Activated B cell treated with CpG ODN at 0.5 μM for 24 hours (primary cell): ENCODE data around the gene MICAL3. TPM values are rescaled to one million over a fixed set of nuclear protein-coding genes. Genes with fewer than 3 reads are reported as not detected.

ENCODE experiments used
- ATAC-seq: fragments of 200-7000 bp; cut with Tn5 transposase; one replicate; pipeline ENCODE4 v1.10.0; 2021; ENCODE audit warnings: low read depth, mild to moderate bottlenecking, moderate library complexity
- CTCF ChIA-PET: fragments of 350-600 bp; sonication (Branson Sonifier 250); formaldehyde crosslinking; loops from one replicate; lab custom pipeline; 2021; ENCODE audit warnings: antibody characterized with exemption; lab: Charles Lee
- POLR2A ChIA-PET: fragments of 350-600 bp; sonication (Branson Sonifier 250); formaldehyde crosslinking; loops from one replicate; lab custom pipeline; 2021; ENCODE audit warnings: antibody characterized with exemption; lab: Charles Lee
- DNase-seq: peaks from one replicate; pipeline ENCODE4 v3.0.0; 2022
- H3K27ac Mint-ChIP-seq: one replicate; pipeline ENCODE4 v1.8.0; 2020; ENCODE audit warnings: mixed read lengths
- H3K27me3 Mint-ChIP-seq: one replicate; pipeline ENCODE4 v1.8.0; 2021; ENCODE audit warnings: mixed read lengths
- H3K36me3 Mint-ChIP-seq: one replicate; pipeline ENCODE4 v1.8.0; 2021; ENCODE audit warnings: low read depth, mixed read lengths
- H3K4me1 Mint-ChIP-seq: one replicate; pipeline ENCODE4 v1.8.0; 2021; ENCODE audit warnings: mixed read lengths
- H3K4me3 Mint-ChIP-seq: one replicate; pipeline ENCODE4 v1.8.0; 2020; ENCODE audit warnings: mild to moderate bottlenecking, mixed read lengths
- H3K9me3 Mint-ChIP-seq: one replicate; pipeline ENCODE4 v1.8.0; 2020; ENCODE audit warnings: mixed read lengths
- intact Hi-C: fragments of 100-400 bp; cut with micrococcal nuclease; formaldehyde crosslinking; loops from one replicate; pipeline ENCODE4 v1.15.1; 2024
- total RNA-seq: library from RNA; stranded (reverse); gene quantifications from 2 replicates; pipeline ENCODE4 v1.2.3, GENCODE V29; 2022
- TF ChIP-seq, protein P1 (sequence below): fragments of 200-600 bp; IDR thresholded peaks from one replicate; pipeline ENCODE4 v1.8.0; 2022; ENCODE audit warnings: antibody characterized with exemption, mild to moderate bottlenecking

The MICAL3 gene
- total RNA-seq, 1 donor from 2014 or later = 257 TPM

GRCh38 chr22:17796695-17797094, 227.7 kb downstream of the MICAL3 start:
- ATAC-seq (no peak), DNase-seq (no peak)
- CTCF ChIA-PET = interaction anchor here (1.6 to 3.4 kb wide), 3 partner anchors 11 to 54 kb away, joined by 6 to 22 read pairs (median 15); no protein-coding TSS in a partner anchor
- Mint-ChIP-seq H3K36me3 (peaks cover 27% of the 10 kb centered on the region), H3K9me3 (no peaks in the 10 kb centered on the region), H3K4me1 (peaks cover 80% of the 10 kb centered on the region), H3K4me3 (peak overlapping the region; percentile 65), H3K27ac (peak overlapping the region; percentile 99), H3K27me3 (no peaks in the 10 kb centered on the region)
- TF ChIP-seq, protein P1, sequence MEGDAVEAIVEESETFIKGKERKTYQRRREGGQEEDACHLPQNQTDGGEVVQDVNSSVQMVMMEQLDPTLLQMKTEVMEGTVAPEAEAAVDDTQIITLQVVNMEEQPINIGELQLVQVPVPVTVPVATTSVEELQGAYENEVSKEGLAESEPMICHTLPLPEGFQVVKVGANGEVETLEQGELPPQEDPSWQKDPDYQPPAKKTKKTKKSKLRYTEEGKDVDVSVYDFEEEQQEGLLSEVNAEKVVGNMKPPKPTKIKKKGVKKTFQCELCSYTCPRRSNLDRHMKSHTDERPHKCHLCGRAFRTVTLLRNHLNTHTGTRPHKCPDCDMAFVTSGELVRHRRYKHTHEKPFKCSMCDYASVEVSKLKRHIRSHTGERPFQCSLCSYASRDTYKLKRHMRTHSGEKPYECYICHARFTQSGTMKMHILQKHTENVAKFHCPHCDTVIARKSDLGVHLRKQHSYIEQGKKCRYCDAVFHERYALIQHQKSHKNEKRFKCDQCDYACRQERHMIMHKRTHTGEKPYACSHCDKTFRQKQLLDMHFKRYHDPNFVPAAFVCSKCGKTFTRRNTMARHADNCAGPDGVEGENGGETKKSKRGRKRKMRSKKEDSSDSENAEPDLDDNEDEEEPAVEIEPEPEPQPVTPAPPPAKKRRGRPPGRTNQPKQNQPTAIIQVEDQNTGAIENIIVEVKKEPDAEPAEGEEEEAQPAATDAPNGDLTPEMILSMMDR = no peak
- intact Hi-C loops = loop anchor here (5.0 kb wide), 1 partner anchor 206 kb away; no protein-coding TSS in a partner anchor
- POLR2A ChIA-PET = interaction anchor here (1.2 to 14.6 kb wide), 6 partner anchors 11 to 280 kb away, joined by 4 to 581 read pairs (median 8); partner anchors contain the start of genes BID and PEX26

DNA sequence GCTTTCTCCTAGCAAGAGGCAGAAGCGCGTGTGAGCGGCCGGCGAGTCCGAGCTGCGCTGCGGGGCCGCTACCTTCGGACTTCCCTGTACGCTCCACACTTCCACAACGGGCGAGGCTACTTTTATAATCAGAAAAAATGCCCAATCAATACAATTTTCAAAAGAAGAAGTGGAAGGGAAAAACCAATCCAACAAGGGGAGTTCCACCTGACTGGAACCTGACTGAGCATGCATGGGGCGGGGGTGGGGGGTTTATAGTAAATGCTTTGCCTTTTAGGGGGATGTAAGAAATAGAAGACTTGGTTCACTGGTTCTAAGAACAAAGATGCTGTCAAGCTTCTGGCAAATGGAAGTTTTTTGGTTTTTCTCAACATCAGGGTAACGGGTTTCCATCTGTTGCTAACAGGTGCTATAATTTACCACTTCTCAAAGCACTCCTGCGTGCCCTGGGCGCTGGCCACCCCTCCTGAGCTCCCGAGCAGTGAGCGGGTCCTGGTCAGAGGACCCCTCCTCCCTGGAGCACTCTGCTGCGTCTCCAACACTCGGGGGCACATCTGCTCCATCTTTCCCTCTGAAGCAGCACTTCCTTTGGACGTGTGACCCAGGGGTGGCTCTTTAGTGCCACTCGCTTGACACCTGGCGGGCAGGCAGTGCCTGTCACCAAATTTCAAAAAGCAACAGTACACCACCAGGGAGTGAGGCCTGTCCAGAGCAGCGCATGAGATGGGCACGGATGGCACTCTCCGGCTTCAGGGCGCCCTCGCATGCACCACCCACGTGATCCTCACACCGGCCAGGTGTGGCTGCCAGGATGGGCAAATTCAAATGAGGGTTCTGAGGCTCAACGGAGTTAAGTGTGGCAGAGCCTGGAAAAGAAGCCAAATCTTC, 228.5 kb downstream of the MICAL3 start:
- H3K27ac Mint-ChIP-seq = peak overlapping the region; percentile 99
- DNase-seq = peak; percentile 49
- H3K4me3 Mint-ChIP-seq = peak overlapping the region; percentile 65
- ChIA-PET POLR2A (interaction anchor here (0.6 to 14.6 kb wide), 9 partner anchors 9 to 281 kb away, joined by 3 to 581 read pairs (median 7); partner anchors contain the start of genes BID and PEX26), CTCF (interaction anchor here (1.2 to 3.4 kb wide), 4 partner anchors 10 to 54 kb away, joined by 5 to 22 read pairs (median 10); no protein-coding TSS in a partner anchor)
- TF ChIP-seq, protein P1 = no peak
- H3K9me3 Mint-ChIP-seq = no peaks in the 10 kb centered on the region
- ATAC-seq = peak; percentile 43
- no peaks in the 10 kb centered on the region for H3K27me3 Mint-ChIP-seq
- peaks cover 35% of the 10 kb centered on the region for H3K36me3 Mint-ChIP-seq
- intact Hi-C loops = loop anchor here (1.0 to 5.0 kb wide), 2 partner anchors 15 to 206 kb away; no protein-coding TSS in a partner anchor
- peaks cover 77% of the 10 kb centered on the region for H3K4me1 Mint-ChIP-seq

DNA sequence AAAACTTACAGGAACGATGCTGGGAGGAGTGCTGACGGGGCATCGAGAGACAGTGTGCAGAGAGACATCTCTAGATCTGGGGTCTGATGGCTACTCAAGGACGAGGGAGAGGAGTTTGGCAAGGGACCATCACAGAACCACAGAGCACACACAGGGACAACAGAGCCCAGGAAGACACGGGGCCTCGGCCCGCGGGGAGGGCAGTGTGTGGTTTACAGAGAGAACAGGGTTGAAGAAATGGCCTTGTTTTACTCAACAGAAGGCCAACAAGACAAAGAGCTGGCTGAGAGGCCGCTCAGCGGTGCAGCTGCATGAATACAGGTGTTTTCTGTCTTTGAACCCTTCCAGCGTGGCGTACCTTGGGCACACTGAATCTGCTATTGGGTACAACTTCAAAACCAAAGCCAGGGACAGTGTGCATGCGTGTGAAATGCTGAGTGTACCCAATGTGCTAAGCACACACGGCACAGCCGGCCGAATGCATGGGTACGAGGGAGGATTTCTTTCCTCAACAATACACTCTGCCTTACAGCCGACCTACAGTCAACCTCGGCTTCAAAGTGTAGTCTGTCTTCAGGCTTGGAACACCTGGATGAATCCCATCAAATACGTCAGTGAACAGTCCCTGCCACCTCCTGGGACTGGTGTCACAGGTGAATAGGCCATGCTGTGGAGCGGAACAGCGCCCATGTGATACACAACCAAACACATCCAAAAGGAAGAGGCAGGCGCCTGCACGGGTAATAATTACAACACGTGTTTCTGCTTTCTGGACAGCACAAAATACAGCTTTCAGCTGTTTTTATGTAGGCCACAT, 229.4 kb downstream of the MICAL3 start:
- POLR2A ChIA-PET = interaction anchor here (0.6 to 14.6 kb wide), 8 partner anchors 10 to 262 kb away, joined by 3 to 581 read pairs (median 6); partner anchors contain the start of gene BID
- Mint-ChIP-seq H3K36me3 (peaks cover 39% of the 10 kb centered on the region), H3K4me3 (peak overlapping the region; percentile 65), H3K27ac (peak overlapping the region; percentile 99), H3K4me1 (peaks cover 67% of the 10 kb centered on the region), H3K27me3 (no peaks in the 10 kb centered on the region), H3K9me3 (no peaks in the 10 kb centered on the region)
- CTCF ChIA-PET = interaction anchor here (1.2 to 3.4 kb wide), 4 partner anchors 9 to 53 kb away, joined by 5 to 22 read pairs (median 10); no protein-coding TSS in a partner anchor
- DNase-seq (no peak), ATAC-seq (no peak)
- intact Hi-C loops = loop anchor here (1.0 to 5.0 kb wide), 2 partner anchors 14 to 207 kb away; no protein-coding TSS in a partner anchor
- TF ChIP-seq, protein P1 = no peak

DNA sequence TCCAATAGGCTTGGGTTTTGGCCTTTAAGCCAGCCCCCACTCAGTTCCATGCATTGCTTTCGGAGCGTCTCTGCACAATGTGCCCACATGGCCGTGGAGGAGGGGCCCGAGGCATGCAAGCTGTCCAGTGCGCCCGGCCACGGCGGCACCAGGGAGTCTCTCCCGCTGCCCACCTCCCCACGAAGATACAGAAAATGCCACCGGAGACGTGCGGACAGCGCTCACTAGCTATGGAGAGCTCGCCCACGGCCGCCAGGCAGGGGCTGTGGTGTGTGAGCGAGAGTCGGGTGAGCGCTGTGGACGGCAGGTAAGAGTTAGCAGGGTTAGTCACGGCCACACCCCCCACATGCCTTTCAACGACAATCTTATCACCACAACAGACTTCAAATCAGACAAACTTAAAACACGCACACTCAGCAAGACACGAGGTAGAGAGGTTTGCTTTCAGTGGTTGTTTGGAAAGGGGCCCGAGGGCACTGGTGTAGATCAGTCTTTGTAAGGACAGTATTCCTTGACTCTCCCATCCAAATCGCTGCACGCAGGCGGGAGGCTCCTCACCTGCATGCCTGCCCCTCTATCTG, 231.4 kb downstream of the MICAL3 start:
- TF ChIP-seq, protein P1 = no peak
- no peak for DNase-seq
- ChIA-PET POLR2A (no interaction called here), CTCF (no interaction called here)
- Mint-ChIP-seq H3K27me3 (no peaks in the 10 kb centered on the region), H3K4me3 (no peak overlapping the region), H3K9me3 (no peaks in the 10 kb centered on the region), H3K4me1 (peaks cover 48% of the 10 kb centered on the region), H3K27ac (peak overlapping the region; percentile 68), H3K36me3 (peaks cover 57% of the 10 kb centered on the region)
- no peak for ATAC-seq
- intact Hi-C loops = no loop called here
